ENCODE data around the gene STAT1. TPM values are rescaled to one million over a fixed set of nuclear protein-coding genes. Genes with fewer than 3 reads are reported as not detected.

STAT1 gene
- total and polyA plus RNA-seq, 11 donors: 7.8 to 469 (median 44.0) TPM

DNA sequence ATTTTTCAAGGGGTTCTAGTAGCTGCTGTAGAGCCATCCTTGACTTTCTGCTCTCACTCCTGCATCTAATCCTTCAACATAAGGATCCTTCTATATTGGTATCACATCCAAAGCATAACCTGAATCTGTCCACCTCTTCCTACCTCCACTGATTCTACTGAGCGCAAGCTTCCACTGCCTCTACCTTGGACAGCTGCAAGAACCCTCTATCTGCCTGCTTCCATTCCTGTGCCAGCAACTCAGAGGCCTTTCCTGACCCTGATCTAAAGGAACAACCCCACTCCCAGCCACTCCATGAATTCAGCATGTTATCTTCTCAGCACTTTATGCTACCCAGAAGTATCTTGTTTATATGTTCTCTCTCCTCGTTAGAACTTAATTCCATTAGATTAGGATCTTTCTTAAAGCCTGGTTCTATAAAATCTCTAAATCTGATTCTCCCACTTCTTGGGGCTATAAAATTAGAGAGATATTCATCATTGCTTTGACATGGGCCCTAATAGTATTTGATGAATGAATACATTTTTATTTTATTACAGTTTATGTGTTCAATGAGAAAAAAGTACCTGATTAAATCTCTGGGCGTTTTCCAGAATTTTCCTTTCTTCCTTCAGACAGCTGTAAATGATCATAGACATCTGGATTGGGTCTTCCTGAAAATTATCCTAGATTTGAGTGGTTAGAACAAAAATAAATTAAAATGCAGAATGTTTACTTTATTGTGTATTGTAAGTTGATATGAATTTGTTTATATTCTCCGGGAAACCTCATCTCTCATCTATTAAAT is 6.8 kb downstream of the STAT1 start:
- H3K9me3 ChIP-seq: no peaks in the 10 kb centered on the region
- no peak overlapping the region for H3K27ac ChIP-seq
- DNase-seq: no peak
- intact Hi-C loops (cut with DNase I): loop anchor here in 1 of 10 donors (2.0 kb wide), 1 partner anchor 24 kb away; no protein-coding TSS in a partner anchor
- H3K36me3 ChIP-seq: peaks cover 0 to 100% (median 86%) of the 10 kb centered on the region in 9 donors
- TF ChIP-seq POLR2A (IDR thresholded peaks at IDR 0.05): no peak
- TF ChIP-seq, protein P1, sequence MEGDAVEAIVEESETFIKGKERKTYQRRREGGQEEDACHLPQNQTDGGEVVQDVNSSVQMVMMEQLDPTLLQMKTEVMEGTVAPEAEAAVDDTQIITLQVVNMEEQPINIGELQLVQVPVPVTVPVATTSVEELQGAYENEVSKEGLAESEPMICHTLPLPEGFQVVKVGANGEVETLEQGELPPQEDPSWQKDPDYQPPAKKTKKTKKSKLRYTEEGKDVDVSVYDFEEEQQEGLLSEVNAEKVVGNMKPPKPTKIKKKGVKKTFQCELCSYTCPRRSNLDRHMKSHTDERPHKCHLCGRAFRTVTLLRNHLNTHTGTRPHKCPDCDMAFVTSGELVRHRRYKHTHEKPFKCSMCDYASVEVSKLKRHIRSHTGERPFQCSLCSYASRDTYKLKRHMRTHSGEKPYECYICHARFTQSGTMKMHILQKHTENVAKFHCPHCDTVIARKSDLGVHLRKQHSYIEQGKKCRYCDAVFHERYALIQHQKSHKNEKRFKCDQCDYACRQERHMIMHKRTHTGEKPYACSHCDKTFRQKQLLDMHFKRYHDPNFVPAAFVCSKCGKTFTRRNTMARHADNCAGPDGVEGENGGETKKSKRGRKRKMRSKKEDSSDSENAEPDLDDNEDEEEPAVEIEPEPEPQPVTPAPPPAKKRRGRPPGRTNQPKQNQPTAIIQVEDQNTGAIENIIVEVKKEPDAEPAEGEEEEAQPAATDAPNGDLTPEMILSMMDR (IDR thresholded peaks at IDR 0.05): no peak
- WGBS, 4 donors: 89 to 93% (median 91%) methylated on average over 4 of the region's 4 CpGs
- no peaks in the 10 kb centered on the region for H3K27me3 ChIP-seq
- peaks cover 0 to 83% (median 14%) of the 10 kb centered on the region in 12 donors for H3K4me1 ChIP-seq
- no peak overlapping the region for H3K4me3 ChIP-seq
- no peak for ATAC-seq

DNA sequence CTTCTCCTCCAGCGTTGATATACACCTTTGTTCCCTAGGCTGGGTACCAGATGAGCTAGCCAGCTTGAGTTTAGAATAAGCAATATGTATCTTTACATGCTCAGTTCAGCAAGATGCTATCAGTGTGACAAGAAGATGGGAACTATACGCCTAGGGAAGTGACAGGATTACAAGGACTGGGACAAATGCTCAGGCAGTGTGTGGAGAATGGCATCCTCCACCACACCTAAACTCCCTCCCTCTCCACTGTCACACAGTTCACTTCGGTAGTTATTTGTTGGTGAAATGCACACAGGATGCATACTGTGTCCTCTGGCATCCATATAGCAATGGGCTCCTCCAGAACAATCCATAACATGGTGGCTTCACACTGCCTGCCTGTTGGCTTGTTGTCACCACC is 7.7 kb downstream of the STAT1 start:
- 93 to 100% (median 96%) methylated on average over 3 of the region's 3 CpGs for WGBS, 4 donors
- peaks cover 0 to 77% (median 6%) of the 10 kb centered on the region in 12 donors for H3K4me1 ChIP-seq
- no peaks in the 10 kb centered on the region for H3K9me3 ChIP-seq
- H3K4me3 ChIP-seq: no peak overlapping the region
- intact Hi-C loops (cut with DNase I): loop anchor here in 1 of 10 donors (2.0 kb wide), 1 partner anchor 23 kb away; no protein-coding TSS in a partner anchor
- H3K27ac ChIP-seq: no peak overlapping the region
- no peaks in the 10 kb centered on the region for H3K27me3 ChIP-seq
- peaks cover 0 to 100% (median 95%) of the 10 kb centered on the region in 9 donors for H3K36me3 ChIP-seq
- no peak for TF ChIP-seq POLR2A (IDR thresholded peaks at IDR 0.05)
- TF ChIP-seq, protein P1 (IDR thresholded peaks at IDR 0.05): no peak
- DNase-seq (no peak), ATAC-seq (no peak)

DNA sequence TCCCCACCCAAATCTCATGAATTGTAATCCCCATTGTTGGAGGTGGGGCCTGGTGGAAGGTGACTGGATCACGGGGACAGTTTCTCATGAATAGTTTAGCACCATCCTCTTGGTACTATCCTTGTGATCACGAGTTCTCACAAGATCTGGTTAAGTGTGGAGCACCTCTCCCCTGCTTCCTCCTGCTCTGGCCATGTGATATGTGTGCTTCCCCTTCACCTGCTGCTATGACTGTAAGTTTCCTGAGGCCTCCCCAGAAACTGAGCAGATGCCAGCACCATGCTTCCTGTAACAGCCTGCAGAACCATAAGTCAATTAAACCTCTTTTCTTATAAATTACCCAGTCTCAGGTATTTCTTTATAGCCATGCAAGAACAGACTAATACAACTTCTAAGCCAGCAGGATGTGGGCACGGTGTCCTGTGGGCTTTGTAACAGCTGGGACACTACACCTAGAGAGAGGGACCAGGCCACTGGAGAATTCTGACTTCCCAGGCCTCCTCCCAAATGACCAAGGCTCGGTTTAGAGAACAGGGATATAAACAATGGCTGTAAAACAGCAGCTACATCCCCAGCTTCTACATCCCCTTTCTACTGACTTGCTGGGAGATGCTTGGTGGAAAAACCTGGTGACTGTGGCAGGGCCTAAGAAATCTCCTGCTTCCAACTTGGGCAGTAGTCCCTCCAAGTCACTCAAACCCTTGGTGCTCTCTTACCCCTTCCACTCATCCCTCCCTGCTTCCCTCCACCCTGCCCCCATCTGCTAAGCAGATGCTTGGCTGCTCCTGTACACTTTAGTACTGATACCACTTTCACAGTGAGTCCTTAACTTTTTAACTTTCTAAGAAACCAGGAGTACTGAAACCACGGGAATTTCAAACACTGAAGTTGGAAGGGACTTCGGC is 10.3 kb downstream of the STAT1 start:
- Histone ChIP-seq H3K27me3 (no peaks in the 10 kb centered on the region), H3K4me3 (no peak overlapping the region), H3K4me1 (peaks cover 0 to 50% (median 0%) of the 10 kb centered on the region in 12 donors), H3K36me3 (peaks cover 0 to 100% (median 100%) of the 10 kb centered on the region in 9 donors), H3K27ac (no peak overlapping the region), H3K9me3 (no peaks in the 10 kb centered on the region)
- intact Hi-C loops (cut with DNase I): no loop called here
- TF ChIP-seq POLR2A (IDR thresholded peaks at IDR 0.05): no peak
- TF ChIP-seq, protein P1 (IDR thresholded peaks at IDR 0.05): no peak
- WGBS, 4 donors: 96 to 97% (median 96%) methylated on average over 6 of the region's 6 CpGs
- DNase-seq: no peak
- ATAC-seq: no peak

DNA sequence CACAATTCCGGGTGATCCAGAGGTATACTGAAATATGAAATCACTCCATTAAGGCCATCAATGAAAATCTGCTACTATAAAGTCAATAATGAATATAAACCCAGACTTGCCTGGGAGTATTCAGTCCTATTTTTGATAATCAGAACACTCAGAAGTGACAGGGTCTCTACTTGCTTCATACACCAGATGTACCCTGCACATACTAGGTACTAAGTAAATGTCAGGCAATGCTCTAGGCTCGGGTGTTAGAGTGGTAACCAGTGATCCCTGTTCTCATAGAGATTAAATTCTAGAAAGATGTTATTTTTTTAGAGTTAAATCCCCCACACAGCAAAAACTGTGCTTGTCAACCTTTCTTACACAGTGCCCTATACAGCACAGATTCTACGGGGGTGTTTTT is 12.3 kb downstream of the STAT1 start:
- TF ChIP-seq, protein P1 (IDR thresholded peaks at IDR 0.05): no peak
- no peak for TF ChIP-seq POLR2A (IDR thresholded peaks at IDR 0.05)
- ATAC-seq: no peak
- no peak for DNase-seq
- Histone ChIP-seq H3K36me3 (peaks cover 0 to 100% (median 100%) of the 10 kb centered on the region in 9 donors), H3K4me1 (peaks cover 0 to 45% (median 0%) of the 10 kb centered on the region in 12 donors), H3K27ac (no peak overlapping the region), H3K4me3 (no peak overlapping the region), H3K9me3 (no peaks in the 10 kb centered on the region), H3K27me3 (no peaks in the 10 kb centered on the region)
- intact Hi-C loops (cut with DNase I): no loop called here
- 92 to 94% (median 93%) methylated on average over 3 of the region's 3 CpGs for WGBS, 4 donors
